Right renal pelvis (tissue), 4 donors: Measurements from ENCODE around the gene ARHGAP25. TPM values are rescaled to one million over a fixed set of nuclear protein-coding genes. Genes with fewer than 3 reads are reported as not detected.

Experiments
- DNase-seq, 4 donors: peaks; one replicate each; pipeline ENCODE4 v3.0.0-alpha.2; 2013; ENCODE audit warnings: low read depth in 4 of 4, low spot score in 3 of 4, missing footprints in 1 of 4
- polyA plus RNA-seq, 4 donors: library from polyadenylated mRNA; unstranded; fragments of 120-200 nt; gene quantifications; one replicate each; pipeline ENCODE4 v1.2.1, GENCODE V29; 2013; ENCODE audit not compliant: insufficient read length in 4 of 4

ARHGAP25 gene
- polyA plus RNA-seq, 4 donors: 5.2 to 9.8 (median 8.3) TPM

DNA sequence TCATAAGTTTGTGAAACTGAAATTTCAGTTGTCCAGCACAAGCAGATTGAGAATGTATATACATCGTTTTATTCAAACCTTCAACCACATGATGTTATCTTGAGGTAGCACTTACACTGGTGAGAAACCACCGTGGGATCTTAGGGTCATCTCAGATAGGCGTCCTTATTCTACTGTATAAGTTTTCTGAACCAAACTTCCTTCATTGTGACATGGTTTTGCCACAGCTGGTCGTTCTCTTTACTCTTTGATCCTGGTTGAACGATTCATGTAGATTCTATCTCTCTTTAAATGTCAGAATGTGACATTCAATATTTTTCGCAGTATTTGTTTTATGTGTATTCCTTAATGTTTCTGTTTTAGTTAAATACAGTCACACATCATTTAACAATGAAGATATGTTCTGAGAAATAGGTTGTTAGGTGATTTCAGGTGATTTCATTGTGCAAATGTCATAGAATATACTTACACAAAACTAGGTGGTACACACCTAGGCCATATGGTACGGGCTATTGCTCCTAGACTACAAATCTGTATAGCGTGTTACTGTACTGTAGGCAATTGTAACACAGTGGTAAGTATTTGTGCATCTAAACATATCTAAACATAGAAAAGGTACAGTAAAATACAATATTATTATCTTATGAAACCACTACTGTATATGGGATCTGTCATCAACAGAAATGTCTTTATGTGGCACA, 17.9 kb upstream of the ARHGAP25 start:
- no peak for DNase-seq

DNA sequence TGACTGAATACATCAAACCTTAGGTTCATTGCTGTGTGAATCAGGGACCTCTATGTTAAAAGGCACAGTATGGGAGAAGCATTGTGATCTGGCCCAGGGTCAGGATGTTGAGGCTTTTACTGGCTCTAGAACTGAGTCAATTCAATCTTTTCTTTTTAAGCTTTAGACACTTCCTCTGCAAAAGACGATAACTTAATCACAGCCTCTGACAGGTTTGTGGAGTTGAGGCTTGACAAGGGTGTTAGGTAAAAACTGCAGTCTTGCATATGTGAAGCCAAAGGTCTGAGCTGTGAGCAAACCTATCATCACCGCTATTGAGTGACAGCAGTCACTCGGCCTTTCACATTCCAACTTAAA, 17.3 kb upstream of the ARHGAP25 start:
- no peak for DNase-seq

DNA sequence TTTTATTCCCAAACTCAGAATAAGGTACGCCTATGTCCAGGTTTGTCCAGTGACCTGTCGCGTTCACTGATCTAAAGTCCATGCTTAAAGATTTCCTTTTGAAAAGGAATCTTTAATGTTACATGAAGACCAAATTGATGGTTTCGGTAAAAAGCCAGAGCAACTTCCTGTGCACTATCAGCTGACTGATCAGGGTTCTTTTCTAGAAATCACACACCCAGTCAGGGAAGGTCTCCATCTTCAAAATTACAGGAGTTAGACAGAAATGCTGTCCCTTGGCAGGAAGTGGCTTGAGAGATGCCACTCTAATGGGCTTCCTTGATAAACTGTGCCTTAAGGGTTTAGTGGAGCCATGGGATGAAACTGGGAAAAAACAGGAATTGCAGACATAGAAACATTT, 14.7 kb upstream of the ARHGAP25 start:
- no peak for DNase-seq

DNA sequence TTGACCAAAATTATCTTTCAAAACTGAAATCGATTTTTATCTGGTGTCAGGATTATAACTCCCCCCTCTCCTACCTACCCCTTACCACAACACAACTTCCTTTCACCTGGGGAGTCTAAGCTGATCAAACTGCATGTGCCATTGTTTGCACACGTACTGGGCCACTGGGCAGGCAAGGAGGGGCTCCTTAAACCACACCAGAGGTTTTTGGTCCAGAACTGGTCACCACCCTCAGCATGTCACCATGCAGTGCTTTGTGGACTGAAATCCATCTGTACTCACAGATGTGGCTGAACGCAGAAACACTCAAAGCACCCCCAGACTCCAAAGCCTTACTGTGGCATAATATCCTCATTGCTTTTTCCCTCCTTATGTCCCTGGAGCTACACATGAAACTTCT, 13.9 kb upstream of the ARHGAP25 start:
- no peak for DNase-seq

DNA sequence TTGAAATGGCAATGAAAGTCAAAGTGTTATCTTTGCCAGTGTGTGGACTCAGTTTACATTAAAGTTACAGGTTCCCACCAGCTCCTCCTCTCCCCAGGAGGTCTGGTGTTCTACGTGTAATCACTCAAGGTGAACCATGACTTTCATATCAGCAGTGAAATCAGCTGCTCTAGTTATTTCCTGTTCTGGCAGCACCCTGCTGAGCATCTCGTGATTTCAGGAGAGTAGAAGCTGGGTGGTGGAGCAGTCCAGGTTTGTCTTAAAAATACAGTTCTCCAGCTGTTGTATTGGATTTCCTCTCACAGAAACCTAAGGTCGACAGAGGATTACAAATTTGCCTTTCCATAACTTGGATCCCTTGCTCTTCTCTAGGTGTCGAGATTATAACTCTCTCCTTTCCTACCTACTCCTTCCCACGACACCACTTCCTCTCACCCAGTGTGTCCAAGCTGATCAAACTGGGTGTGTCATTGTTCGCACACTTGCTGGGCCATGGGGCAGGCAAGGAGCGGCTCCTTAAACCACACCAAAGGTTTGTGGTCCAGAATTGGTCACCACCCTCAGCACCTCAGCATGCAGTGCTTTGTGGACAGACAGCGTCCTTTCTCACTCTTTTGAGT, 13.0 kb upstream of the ARHGAP25 start:
- DNase-seq: no peak

DNA sequence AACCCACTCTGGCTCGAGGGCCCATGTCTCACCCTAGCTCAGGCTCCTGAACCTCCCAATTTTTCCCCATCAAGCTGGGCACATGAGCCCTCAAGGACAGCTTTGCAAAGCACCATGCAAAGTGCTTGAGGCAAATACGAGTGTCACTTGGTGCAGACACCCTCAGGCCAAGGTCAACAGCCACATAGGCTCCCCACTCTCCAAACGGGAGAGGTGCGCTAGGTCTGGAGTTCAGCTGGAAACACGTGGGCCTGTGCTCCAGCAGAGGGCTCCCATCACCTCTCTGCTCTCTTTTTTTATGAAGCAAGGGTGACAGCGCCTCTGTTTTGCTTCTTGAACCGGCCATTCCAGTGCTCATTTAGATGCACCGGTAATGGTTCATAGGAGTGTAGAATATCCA, 11.9 kb upstream of the ARHGAP25 start:
- no peak for DNase-seq

DNA sequence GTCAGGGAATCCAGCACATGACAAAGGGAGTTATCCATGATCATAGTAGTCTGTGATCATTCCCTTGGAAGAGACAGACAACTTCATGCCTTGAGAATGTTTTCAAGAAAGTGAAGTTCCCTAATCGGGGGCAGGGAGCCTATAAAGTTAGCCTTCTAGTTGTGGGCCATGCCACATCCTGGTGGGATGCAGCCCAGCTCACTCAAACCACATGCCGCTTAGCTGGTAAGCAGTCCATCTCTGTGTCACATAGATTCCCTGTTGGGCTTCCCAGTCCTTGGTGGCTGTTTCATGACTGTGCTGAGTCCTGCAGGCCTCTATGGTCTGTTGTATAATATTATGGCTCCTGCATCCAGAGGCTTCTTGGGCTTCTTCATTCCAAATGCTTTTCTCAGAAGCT, 11.4 kb upstream of the ARHGAP25 start:
- DNase-seq: no peak

DNA sequence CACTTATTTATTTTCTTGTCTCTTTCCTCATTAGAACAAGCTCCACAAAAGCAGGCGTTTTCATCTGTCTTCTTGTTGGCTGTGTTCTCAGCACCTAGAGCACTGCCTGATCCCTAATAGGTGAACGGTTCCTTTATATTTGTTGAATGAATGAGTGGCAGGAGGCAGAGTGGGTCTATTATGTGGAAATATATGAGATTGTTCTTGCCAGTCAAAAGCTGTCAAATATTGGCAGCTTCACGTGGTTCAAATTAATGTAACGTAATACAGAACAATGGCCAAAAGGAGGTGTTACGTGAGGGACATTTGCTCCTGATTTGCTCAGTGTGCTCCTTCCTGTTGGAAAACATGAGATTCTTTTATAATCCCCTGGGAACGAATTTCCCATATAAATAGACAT, 8.5 kb upstream of the ARHGAP25 start:
- DNase-seq: no peak

DNA sequence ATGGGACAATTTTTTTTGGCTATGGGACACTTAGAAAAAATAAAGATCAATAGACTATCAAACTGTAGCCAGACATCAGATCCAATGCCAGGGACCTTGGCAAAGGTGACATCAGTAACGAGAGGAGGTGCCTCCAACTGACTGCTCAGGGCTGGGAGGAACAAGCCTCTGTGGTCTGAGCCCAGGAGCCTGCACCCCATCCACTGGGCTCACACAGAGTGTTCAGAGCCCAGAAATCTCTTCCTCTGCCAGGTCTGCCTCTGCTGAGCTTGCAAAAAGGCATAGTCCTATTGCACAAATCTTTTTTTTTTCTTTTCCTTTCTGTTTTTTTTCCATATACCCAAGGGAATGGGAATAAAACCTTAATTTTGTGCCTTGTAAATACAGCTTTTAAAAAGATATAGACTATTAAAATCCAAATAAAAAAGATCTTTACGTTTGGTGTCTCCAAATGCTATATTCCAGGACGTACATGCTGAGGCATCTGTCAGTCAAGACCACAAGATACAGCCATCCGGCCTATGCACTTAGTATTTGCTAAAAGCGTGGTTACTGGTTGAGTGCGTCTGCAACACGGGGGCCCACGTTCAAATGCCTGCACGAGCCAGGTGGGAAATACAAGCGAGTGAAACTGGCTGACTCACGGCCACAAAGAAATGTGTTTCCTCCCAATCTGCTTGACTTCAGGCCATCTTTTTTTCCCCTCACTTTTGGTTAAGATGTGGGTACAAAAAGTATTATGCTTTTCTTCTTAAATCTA, 7.8 kb upstream of the ARHGAP25 start:
- no peak for DNase-seq

DNA sequence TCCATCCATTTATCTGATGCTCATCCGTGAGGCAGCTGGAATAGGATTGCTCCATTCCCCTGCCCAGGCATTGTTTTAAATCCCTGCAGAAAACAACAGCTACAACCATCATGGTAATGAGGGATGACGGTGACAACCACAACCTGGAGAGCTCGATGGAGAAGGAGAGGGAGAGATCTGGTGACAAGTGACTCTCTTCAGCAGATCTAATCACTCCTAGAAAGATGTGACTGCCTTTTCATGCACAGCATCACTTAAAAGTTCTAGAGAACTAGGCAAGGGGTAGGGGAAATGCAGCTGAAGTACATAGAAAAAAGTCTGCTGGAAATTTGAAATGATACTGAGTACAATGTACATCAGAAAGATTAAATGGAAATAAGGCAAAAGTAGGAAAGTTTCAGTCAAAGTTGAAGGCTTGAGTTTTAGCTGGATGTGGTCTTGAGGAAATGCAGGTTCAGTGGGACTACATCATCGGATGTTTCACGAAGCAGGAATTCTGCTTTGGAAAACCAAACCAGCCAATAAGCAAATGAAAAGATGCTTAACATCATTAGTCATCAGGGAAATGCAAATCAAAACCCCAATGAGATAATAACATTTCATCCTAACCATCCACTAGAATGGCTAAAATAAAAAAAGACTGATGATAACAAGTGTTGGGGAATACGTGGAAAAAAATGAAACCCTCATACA, 6.8 kb upstream of the ARHGAP25 start:
- DNase-seq: no peak

DNA sequence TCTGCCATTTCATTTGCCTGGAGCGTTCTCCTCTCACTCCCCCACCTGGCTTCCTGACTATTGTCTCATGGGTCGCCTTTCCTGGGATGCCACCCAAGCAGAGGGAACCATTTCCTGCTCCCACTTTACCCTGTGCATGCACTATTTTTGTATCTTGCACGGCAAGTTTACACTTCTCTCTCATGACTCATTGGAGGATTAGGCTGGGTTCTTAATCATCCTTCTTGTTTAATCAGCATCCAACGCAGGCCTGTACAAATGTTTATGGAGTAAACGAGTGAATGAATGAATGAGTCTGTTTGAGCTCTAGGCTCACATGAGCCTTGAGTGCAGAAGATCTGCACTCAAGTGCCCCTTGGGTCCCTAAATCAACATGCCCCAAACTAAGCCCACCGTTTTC, 3.8 kb upstream of the ARHGAP25 start:
- DNase-seq: no peak

DNA sequence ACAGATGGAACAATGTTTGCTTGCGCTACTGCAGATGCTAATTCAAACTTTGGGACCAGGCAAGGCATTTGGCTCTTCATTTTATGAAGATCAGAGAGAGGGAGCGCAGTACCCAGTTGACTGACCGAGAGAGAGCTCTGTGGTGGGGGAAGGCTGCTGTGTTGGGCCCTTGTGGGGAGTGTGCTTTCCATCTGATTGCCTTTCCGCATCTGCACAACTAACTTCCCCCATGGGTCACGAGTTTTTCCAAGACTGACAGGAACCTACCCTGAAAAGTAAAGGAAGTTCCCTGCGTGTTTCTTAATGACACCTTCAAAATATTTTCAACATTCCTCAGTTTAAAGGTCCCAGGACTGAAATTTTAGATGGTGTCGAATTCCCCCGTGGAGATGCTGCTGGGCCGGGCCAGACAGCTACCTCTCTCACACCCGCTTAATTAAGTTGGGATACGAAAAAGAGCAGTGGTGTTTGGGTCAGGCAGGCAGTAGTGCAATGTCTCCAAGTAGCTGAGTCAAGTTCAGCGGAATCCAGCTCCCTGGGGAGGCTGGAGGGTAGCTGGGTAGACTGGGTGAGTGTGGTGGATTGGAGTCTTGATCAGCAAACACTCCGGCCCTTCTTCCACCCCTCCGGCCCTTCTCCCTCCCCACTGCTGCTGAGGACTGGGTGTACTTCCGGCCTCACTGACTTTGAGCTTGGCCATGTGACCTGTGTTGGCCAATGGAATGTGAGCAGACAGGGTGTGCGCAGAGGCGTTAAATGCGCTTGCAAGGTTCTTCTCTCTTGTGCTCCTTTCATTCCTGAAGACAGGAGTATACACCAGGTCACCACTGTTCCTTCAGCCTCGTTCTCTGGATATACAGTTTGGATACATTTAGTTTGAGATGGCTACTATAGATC, 2.3 kb upstream of the ARHGAP25 start:
- no peak for DNase-seq

DNA sequence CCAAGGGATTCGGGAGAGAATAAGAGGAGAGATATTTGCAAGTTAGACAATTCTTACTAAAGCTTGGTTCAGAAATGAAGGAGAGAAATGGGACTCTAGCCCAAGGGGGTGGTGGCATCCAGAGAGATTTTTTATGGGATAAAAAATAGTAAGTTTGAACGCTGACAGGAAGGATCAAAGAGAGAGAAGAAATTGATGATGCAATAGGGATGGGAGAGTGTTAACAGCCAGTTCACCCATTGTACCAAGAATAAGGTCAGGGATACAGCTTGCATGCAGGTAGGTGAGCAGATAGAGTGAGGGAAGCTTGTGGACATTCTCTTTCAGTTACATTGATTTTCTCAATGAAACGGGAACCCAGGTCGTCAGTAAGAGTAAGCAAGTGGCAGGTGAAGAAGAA, 1.2 kb upstream of the ARHGAP25 start:
- no peak for DNase-seq

DNA sequence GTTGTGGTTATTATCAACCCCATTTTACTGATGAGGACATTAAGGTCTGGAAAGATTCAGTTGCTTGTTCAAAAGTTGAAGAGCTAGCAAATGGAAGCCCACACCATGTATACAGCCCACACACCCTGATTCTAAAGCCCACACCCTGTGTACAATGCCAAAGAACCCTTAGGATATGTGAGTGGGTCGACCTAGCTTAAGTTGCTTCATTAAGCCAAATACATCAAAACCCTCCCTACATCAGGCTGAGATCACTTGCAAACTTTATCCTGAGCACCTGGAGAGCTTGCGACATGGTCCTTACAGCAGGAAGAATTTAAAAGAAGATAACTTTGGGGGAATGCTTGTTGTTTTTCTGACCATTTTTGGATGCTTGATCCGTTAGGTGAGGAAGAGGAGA, 435 bp upstream of the ARHGAP25 start:
- DNase-seq: no peak

DNA sequence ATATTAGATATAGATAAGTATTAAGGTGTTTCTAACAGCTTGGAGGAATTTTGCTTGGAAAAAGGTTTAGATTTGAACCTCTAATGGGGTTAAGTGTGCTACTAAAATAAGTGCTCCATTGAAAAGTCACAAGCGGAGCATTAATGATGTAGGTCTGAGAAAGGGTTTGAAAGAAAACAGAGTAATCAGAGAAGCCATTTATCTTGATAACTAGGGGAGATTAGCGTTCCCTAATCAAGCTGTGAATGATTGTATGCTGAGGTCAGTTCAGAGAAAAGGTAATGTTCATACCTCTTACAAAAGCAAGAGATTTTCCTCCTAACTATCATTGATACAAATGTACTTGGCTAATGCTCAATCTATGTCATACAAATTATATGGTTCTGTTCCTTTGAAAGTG, 1.5 kb downstream of the ARHGAP25 start:
- no peak for DNase-seq

DNA sequence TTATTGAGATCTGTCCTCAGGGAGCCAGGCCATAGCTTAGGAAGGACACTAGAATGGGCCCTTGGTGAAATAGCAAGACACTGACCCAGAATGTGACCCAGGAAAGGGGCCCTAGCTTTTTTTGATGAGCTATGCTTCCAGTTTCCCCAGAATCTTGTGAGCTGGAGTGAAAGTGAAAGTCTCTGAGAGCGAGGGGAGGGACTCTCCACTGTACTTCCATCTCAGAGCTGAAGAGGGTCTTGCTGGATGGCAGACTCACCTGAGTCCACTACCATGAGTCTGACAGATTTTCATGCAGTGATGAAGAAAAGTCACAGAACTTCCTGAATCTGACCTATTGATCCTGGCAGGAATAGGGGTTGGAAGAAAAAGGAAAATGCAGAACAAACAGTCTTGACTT, 3.1 kb downstream of the ARHGAP25 start:
- no peak for DNase-seq

DNA sequence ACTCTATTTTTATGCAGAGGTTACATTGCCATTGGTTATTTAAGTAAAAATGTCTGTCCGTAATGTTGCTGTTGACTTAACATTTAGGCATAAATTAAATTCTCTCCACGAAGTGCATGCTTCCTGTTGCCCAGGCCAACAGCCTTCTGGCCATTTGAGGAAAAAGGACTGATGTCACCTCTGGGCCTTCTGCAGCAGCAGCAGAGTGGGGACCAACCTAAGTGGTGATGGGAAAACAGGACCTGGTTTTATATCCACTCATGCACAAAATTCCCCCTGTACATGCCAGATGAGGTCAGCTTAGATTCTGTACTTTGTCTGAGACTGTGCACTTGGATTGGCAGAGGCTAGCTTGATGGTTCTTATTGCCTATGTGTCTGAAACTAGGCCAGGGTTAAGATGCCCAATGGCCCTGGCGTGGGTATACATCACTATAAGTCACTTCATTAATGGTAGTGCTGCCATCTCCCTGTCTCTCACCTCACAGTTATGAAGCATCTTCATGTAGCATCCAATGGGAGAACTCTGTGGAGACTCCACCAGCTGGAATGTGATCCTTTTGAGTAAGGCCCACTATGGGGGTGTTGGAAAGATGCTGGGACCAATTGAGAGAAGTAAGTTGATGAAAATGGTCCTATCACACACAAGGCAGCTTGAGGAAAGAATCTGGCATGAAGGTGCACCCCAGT, 4.4 kb downstream of the ARHGAP25 start:
- no peak for DNase-seq

DNA sequence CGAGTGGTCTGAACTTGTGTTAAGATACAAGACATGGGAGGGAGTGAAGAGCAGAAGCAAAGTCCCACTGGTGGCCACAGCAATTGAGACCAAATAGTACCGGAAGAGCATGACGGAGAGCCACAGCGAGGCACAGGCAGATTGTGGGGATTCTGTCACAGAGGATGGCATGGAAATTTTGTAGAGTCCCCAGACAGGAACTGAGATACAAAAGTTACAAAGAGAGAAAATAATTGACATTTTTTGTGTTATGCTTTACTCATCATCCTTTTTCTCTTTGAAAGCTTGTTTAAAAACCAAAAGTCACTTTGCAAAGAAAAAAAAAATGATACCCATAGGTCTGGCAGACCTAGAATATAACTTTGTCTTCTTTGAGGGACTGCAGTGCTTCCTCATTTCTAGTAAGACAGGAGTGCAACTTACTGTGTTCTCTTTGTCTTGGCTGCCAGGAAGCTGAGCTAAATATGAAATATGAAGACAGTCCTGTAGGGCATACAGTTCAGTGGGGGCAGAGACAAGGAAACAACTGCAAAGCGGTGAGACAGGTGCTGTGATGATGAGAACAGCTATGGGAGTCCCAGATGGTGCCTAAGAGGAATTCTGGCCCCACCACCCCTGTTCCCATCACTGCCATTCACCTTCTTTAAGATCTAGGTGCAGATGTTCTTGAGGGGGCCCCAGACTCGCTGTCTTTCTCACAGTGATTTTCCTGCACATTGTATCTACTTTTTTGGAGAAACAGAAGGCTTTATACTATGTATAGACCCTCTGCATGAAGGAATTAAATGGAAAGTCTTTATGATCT, 5.2 kb downstream of the ARHGAP25 start:
- DNase-seq: no peak

DNA sequence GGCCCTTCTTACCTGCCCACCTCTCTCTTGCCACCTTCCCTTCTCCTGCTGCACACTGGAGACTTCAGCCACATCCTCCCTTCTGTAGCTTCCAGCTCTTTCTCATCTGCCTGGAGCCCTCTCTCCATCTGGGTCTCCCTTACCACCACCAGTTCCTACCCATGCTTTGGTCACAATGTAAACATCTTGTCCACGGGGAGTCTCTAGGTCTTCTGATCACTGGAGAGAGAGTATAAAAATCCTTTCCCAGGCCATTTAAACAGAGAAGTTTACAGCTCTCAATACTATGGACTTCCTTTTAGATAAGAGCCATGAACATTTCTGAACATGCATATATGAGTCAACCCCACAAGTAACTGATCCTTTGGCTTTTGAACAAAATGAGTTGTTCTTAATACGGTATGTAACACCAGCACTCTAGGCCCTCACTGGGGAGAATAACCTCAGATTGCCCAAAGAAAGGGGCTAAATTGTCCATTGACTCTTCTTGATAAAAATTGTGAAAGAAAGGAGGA, 5.8 kb downstream of the ARHGAP25 start:
- no peak for DNase-seq
